LNCaP clone FGC (cell line): Measurements from ENCODE around the gene SERPINE1.

ENCODE experiments used
- DNase-seq: peaks from one replicate; pipeline ENCODE4 v3.0.0-alpha.2; 2011; ENCODE audit warnings: low read depth
- H3K4me3 ChIP-seq: 2 replicates; pipeline ENCODE4 v1.5.1; 2011; ENCODE audit warnings: mild to moderate bottlenecking, low read depth, low read length, control low read depth
- TF ChIP-seq, protein P1 (sequence below): IDR thresholded peaks from 2 replicates; pipeline ENCODE4 v1.5.1; 2012; ENCODE audit warnings: mild to moderate bottlenecking; ENCODE audit not compliant: control insufficient read depth, insufficient read depth; ENCODE audit errors: extremely low read depth

Gene SERPINE1

GRCh38 chr7:101134399-101134980 lies 7.6 kb downstream of the SERPINE1 start:
- TF ChIP-seq, protein P1, sequence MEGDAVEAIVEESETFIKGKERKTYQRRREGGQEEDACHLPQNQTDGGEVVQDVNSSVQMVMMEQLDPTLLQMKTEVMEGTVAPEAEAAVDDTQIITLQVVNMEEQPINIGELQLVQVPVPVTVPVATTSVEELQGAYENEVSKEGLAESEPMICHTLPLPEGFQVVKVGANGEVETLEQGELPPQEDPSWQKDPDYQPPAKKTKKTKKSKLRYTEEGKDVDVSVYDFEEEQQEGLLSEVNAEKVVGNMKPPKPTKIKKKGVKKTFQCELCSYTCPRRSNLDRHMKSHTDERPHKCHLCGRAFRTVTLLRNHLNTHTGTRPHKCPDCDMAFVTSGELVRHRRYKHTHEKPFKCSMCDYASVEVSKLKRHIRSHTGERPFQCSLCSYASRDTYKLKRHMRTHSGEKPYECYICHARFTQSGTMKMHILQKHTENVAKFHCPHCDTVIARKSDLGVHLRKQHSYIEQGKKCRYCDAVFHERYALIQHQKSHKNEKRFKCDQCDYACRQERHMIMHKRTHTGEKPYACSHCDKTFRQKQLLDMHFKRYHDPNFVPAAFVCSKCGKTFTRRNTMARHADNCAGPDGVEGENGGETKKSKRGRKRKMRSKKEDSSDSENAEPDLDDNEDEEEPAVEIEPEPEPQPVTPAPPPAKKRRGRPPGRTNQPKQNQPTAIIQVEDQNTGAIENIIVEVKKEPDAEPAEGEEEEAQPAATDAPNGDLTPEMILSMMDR, result no peak
- no peak for DNase-seq
- H3K4me3 ChIP-seq, result no peak overlapping the region

- TF ChIP-seq, protein P1, result no peak
- no peak overlapping the region for H3K4me3 ChIP-seq
- DNase-seq, result no peak
These were observed 10.8 kb downstream of the SERPINE1 start for GRCh38 chr7:101137651-101138212.

GRCh38 chr7:101138213-101138870 lies 11.4 kb downstream of the SERPINE1 start:
- no peak overlapping the region for H3K4me3 ChIP-seq

GRCh38 chr7:101140339-101140699 lies 13.4 kb downstream of the SERPINE1 start:
- TF ChIP-seq, protein P1, result no peak
- no peak for DNase-seq

More at GRCh38 chr7:101138213-101138870, 11.4 kb downstream of the SERPINE1 start:
- TF ChIP-seq, protein P1, result peak; percentile 48
- no peak for DNase-seq

GRCh38 chr7:101140746-101141382 lies 14.0 kb downstream of the SERPINE1 start:
- TF ChIP-seq, protein P1, result no peak
- no peak overlapping the region for H3K4me3 ChIP-seq
- no peak for DNase-seq

More at GRCh38 chr7:101140339-101140699, 13.4 kb downstream of the SERPINE1 start:
- H3K4me3 ChIP-seq, result no peak overlapping the region

GRCh38 chr7:101151908-101152651 lies 25.2 kb downstream of the SERPINE1 start:
- TF ChIP-seq, protein P1, result no peak
- no peak for DNase-seq
- no peak overlapping the region for H3K4me3 ChIP-seq
